A549 (cell line): ENCODE results near the gene CDC42EP5. TPM values are rescaled to one million over a fixed set of nuclear protein-coding genes. Genes with fewer than 3 reads are reported as not detected.
A peak's percentile ranks its signal among the peaks of the same experiment; 100 is the strongest.

Experiments used
- ATAC-seq, 2 experiments: fragments of 200-7000 bp in 1 of 2; fragments of >200 bp in 1 of 2; cut with Nextera tagmentation in 1 of 2; cut with Tn5 transposase in 1 of 2; 3 replicates each; pipeline versions ENCODE4 v1.8.0 to v1.9.1; 2018 to 2020; ENCODE audit warnings: mild to moderate bottlenecking in 1 of 2, moderate library complexity in 1 of 2
- CTCF ChIA-PET: fragments of 300-600 bp; sonication (Branson Sonifier 250); formaldehyde crosslinking; extraction: SDS; loops from one replicate; lab custom pipeline; 2021; ENCODE audit warnings: antibody characterized with exemption, inconsistent platforms; lab: Yijun Ruan, JAX
- POLR2A ChIA-PET: fragments of 350-600 bp; formaldehyde crosslinking; extraction: SDS; loops from one replicate; lab custom pipeline; 2021; ENCODE audit warnings: antibody characterized with exemption, inconsistent platforms; lab: Yijun Ruan, JAX
- DNase-seq, 2 experiments: peaks; one replicate each; pipeline versions ENCODE4 v3.0.0 to v3.0.0-alpha.2; 2011 to 2016; ENCODE audit warnings: low read depth in 1 of 2, low spot score in 1 of 2
- FAIRE-seq: peaks from 2 replicates; lab custom pipeline; 2011; peaks lifted over from hg19 to GRCh38; lab: Jason Lieb, UNC
- H3K27ac ChIP-seq, 2 experiments: fragments of >200 bp; sonication (Bioruptor Twin); formaldehyde crosslinking; 3 replicates each; pipeline ENCODE4 v1.5.1; 2016 to 2017
- H3K4me1 ChIP-seq: fragments of >200 bp; sonication (Bioruptor Twin); formaldehyde crosslinking; 3 replicates; pipeline ENCODE4 v1.6.1; 2016
- H3K4me2 ChIP-seq: fragments of >200 bp; sonication (Bioruptor Twin); formaldehyde crosslinking; 3 replicates; pipeline ENCODE4 v1.6.1; 2016
- H3K4me3 ChIP-seq: fragments of >200 bp; sonication (Bioruptor Twin); formaldehyde crosslinking; 3 replicates; pipeline ENCODE4 v1.5.1; 2016
- H3K9me3 ChIP-seq: fragments of >200 bp; sonication (Bioruptor Twin); formaldehyde crosslinking; 3 replicates; pipeline ENCODE4 v1.6.1; 2016
- BHLHE40 ChIP-seq: IDR thresholded peaks from 2 replicates; pipeline ENCODE4 v1.6.1; 2012; ENCODE audit warnings: low read depth, low read length, inconsistent platforms
- CEBPB ChIP-seq, 2 experiments: fragments of >200 bp in 1 of 2; sonication (Bioruptor Twin) in 1 of 2; formaldehyde crosslinking in 1 of 2; IDR thresholded peaks; 2 replicates each; pipeline ENCODE4 v1.6.1; 2012 to 2016
- CHD4 ChIP-seq: fragments of 200-600 bp; sonication (generic); IDR thresholded peaks from 2 replicates; pipeline ENCODE4 v1.6.1; 2016; ENCODE audit warnings: antibody characterized with exemption, mild to moderate bottlenecking, borderline replicate concordance
- CTCF ChIP-seq: fragments of >200 bp; sonication (Bioruptor Twin); formaldehyde crosslinking; IDR thresholded peaks from 3 replicates; pipeline ENCODE4 v1.5.1; 2016
- EP300 ChIP-seq, 2 experiments: fragments of >200 bp; sonication (Bioruptor Twin); formaldehyde crosslinking; IDR thresholded peaks; 2 replicates in 1 of 2; 3 replicates in 1 of 2; pipeline ENCODE4 v1.6.1; 2016 to 2017
- FOSB ChIP-seq: fragments of 250-450 bp; sonication (Bioruptor Pico); IDR thresholded peaks from 2 replicates; pipeline ENCODE4 v1.5.0; 2020; ENCODE audit warnings: mild to moderate bottlenecking, moderate library complexity
- FOXS1 ChIP-seq: fragments of 250-450 bp; sonication (Bioruptor Pico); IDR thresholded peaks from 2 replicates; pipeline ENCODE4 v1.5.0; 2020; ENCODE audit warnings: mild to moderate bottlenecking, moderate library complexity
- GATA3 ChIP-seq: IDR thresholded peaks from 2 replicates; pipeline ENCODE4 v1.6.1; 2012; ENCODE audit warnings: borderline replicate concordance
- HDAC2 ChIP-seq: fragments of 200-600 bp; sonication (generic); IDR thresholded peaks from 2 replicates; pipeline ENCODE4 v1.6.1; 2016
- HOXB13 ChIP-seq: fragments of 250-450 bp; sonication (Bioruptor Pico); IDR thresholded peaks from 2 replicates; pipeline ENCODE4 v1.5.0; 2020; ENCODE audit warnings: low read depth, mild to moderate bottlenecking, moderate library complexity
- HOXB5 ChIP-seq: fragments of 250-450 bp; sonication (Bioruptor Pico); IDR thresholded peaks from 2 replicates; pipeline ENCODE4 v1.5.0; 2020; ENCODE audit warnings: mild to moderate bottlenecking, moderate library complexity
- JUNB ChIP-seq: fragments of >200 bp; sonication (Bioruptor Twin); formaldehyde crosslinking; IDR thresholded peaks from 2 replicates; pipeline ENCODE4 v1.6.1; 2016
- MAFK ChIP-seq: fragments of 450-650 bp; IDR thresholded peaks from 2 replicates; pipeline ENCODE4 v1.6.1; 2014; ENCODE audit not compliant: partially characterized antibody
- MYC ChIP-seq: IDR thresholded peaks from 2 replicates; pipeline ENCODE4 v1.6.1; 2012; ENCODE audit warnings: mild to moderate bottlenecking, inconsistent platforms, low read length, improper control_type of control experiment, borderline replicate concordance
- NPAS2 ChIP-seq: fragments of 250-450 bp; sonication (Bioruptor Pico); IDR thresholded peaks from 2 replicates; pipeline ENCODE4 v1.8.0; 2022; ENCODE audit warnings: mild to moderate bottlenecking, moderate library complexity, borderline replicate concordance
- NR3C1 ChIP-seq: fragments of >200 bp; sonication (Bioruptor Twin); formaldehyde crosslinking; IDR thresholded peaks from 3 replicates; pipeline ENCODE4 v1.6.1; 2017
- PBX3 ChIP-seq: IDR thresholded peaks from 2 replicates; pipeline ENCODE4 v1.6.1; 2012
- PHF8 ChIP-seq: fragments of 200-600 bp; sonication (generic); IDR thresholded peaks from 2 replicates; pipeline ENCODE4 v1.6.1; 2016; ENCODE audit warnings: low read depth, mild to moderate bottlenecking, antibody characterized with exemption, moderate library complexity, borderline replicate concordance
- POLR2AphosphoS2 ChIP-seq: conservative IDR thresholded peaks from 2 replicates; pipeline ENCODE4 v1.6.1; 2012; ENCODE audit warnings: low read length, improper control_type of control experiment, inconsistent platforms
- RAD21 ChIP-seq, 2 experiments: fragments of >200 bp in 1 of 2; sonication (Bioruptor Twin) in 1 of 2; formaldehyde crosslinking in 1 of 2; IDR thresholded peaks in 1 of 2; conservative IDR thresholded peaks in 1 of 2; 2 replicates in 1 of 2; 3 replicates in 1 of 2; pipeline ENCODE4 v1.6.1; 2012 to 2018; ENCODE audit warnings: inconsistent platforms in 1 of 2
- SREBF2 ChIP-seq: fragments of 450-650 bp; IDR thresholded peaks from 2 replicates; pipeline ENCODE4 v1.6.1; 2014; ENCODE audit warnings: mild to moderate bottlenecking, moderate library complexity
- WGBS: methylation state at CpG from one replicate; pipeline ENCODE4 v1.1.6; 2017; ENCODE audit errors: missing lambda C conversion rate; 5-methylcytosine and 5-hydroxymethylcytosine counted together
- polyA plus RNA-seq, 4 experiments: library from polyadenylated mRNA; depleted of rRNA in 3 of 4; stranded (reverse); fragments of >200 nt; fragmentation: RNase III in 1 of 4; extraction: RNeasy Plus Mini Kit Qiagen cat#74134 plus additional on column Dnase treatment in 1 of 4; gene quantifications; 2 replicates in 3 of 4; 3 replicates in 1 of 4; pipeline ENCODE4 v1.2.3, GENCODE V29; 2011 to 2017

Gene CDC42EP5
- polyA plus RNA-seq, 2 of the 4 experiments (the other 2 are of a cell fraction), result not detected

DNA sequence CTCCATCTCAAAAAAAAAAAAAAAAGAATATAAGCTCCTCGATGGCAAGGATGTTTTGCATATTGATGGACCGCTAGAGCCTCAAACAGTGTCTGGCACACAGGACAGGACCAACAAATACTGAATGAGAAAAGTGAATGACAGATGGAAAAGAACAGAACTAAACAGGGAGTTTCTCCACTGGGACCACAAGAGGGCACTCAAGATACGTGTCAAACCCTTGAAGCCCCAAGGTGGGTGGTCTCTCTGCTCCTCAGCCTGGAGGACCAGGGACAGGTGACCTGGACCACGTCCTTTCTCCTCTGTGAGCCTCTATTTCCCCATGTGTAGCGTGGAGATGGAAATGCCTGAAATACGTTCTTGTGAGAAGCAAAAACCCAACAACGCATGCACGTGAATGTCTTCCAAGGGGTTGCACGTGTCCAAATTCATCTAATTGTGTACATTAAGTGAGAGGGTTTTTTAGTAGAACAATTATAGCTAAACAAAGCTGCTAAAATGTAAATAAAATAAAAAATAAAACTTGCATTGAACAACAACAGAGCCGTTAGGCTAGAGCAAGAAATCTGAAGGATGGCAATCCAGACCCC, 5.7 kb upstream of the CDC42EP5 start:
- ChIA-PET POLR2A (interaction anchor here (0.7 kb wide), 1 partner anchor 49 kb away, joined by 5 read pairs; no protein-coding TSS in a partner anchor), CTCF (interaction anchor here (0.6 to 5.9 kb wide), 34 partner anchors 9 to 1025 kb away, joined by 3 to 51 read pairs (median 4); partner anchors contain the start of genes LENG9 and SYT5)
- H3K4me3 ChIP-seq, result no peak overlapping the region
- H3K4me2 ChIP-seq, result no peak overlapping the region
- TF ChIP-seq RAD21 (conservative IDR thresholded peaks at IDR 0.05 in 1 of 2, IDR thresholded peaks at IDR 0.05 in 1 of 2), result peak; percentile 68 to 73
- peak; percentile 77 for TF ChIP-seq CTCF
- no peak for TF ChIP-seq FOXS1
- DNase-seq, result peak in 1 of 2 experiments; percentile 73
- H3K4me1 ChIP-seq, result no peaks in the 10 kb centered on the region
- 19% methylated on average over 10 of the region's 10 CpGs for WGBS
- H3K27ac ChIP-seq, result no peak overlapping the region
- ATAC-seq, result peak; percentile 70 to 73
- no peaks in the 10 kb centered on the region for H3K9me3 ChIP-seq
- peak; percentile 23 for FAIRE-seq

DNA sequence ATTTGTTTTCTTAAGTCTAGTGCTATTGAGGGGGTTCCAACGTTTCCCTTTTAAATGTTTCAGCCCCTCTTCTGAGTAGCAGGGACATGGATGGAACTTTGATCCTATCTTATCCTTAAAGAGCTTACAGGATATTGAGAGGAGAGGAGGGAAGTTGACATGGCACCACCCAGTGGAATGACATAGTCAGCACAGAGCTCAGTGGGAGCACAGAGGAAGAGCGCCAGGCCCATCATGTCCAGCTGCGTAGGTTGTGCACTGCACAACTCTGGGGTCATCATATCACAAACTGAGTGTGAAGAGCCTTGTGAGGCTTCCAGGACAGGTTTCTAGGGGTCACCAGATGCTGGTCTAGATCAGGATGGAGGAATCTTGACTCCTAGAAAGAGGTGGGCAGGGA, 4.6 kb upstream of the CDC42EP5 start:
- CTCF ChIA-PET, result interaction anchor here (1.1 to 5.9 kb wide), 8 partner anchors 8 to 200 kb away, joined by 3 to 51 read pairs (median 6); no protein-coding TSS in a partner anchor
- no peak overlapping the region for H3K27ac ChIP-seq
- no peak for DNase-seq
- peaks cover 6% of the 10 kb centered on the region; the same call in 1 of the 3 replicates for H3K4me1 ChIP-seq
- TF ChIP-seq NR3C1 (no peak), PHF8 (no peak), JUNB (no peak), GATA3 (no peak), CHD4 (no peak), EP300 (IDR thresholded peaks at IDR 0.05) (no peak), NPAS2 (CRISPR knock-in tag) (no peak), HOXB13 (CRISPR knock-in tag) (no peak), POLR2AphosphoS2 (no peak), HOXB5 (no peak), SREBF2 (no peak), BHLHE40 (no peak)
- POLR2A ChIA-PET, result no interaction called here
- no peak overlapping the region for H3K4me2 ChIP-seq
- H3K9me3 ChIP-seq, result no peaks in the 10 kb centered on the region
- no peak for FAIRE-seq
- peak; percentile 79 for ATAC-seq
- WGBS, result 56% methylated on average over 3 of the region's 3 CpGs
- H3K4me3 ChIP-seq, result no peak overlapping the region

DNA sequence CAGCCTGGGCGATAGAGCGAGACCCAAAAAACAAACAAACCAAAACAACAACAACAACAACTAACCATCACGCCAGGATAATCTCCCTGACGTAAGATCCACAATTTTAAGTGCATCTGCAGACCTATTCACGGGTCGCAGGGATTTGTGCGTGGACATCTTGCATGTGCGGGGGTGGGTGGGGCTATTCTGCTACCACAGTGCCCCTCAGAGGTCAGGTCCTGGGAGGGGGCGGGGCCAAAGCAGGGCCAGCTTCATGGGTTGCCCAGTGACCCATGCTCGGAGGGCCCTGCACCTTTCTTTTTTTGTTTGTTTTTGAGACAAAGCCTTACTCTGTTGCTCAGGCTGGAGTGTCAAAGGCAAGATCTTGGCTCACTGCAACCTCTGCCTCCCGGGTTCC, 2.6 kb upstream of the CDC42EP5 start:
- 63% methylated on average over 11 of the region's 11 CpGs for WGBS
- H3K4me1 ChIP-seq, result peaks cover 6% of the 10 kb centered on the region; the same call in 1 of the 3 replicates
- no peak for FAIRE-seq
- ChIA-PET CTCF (no interaction called here), POLR2A (no interaction called here)
- H3K4me2 ChIP-seq, result no peak overlapping the region
- ATAC-seq, result no peak
- no peak for DNase-seq
- H3K4me3 ChIP-seq, result no peak overlapping the region
- TF ChIP-seq RAD21 (conservative IDR thresholded peaks at IDR 0.05 in 1 of 2, IDR thresholded peaks at IDR 0.05 in 1 of 2) (no peak), CEBPB (IDR thresholded peaks at IDR 0.05) (no peak), JUNB (no peak), HDAC2 (no peak), MAFK (no peak)
- no peak overlapping the region for H3K27ac ChIP-seq
- H3K9me3 ChIP-seq, result no peaks in the 10 kb centered on the region

DNA sequence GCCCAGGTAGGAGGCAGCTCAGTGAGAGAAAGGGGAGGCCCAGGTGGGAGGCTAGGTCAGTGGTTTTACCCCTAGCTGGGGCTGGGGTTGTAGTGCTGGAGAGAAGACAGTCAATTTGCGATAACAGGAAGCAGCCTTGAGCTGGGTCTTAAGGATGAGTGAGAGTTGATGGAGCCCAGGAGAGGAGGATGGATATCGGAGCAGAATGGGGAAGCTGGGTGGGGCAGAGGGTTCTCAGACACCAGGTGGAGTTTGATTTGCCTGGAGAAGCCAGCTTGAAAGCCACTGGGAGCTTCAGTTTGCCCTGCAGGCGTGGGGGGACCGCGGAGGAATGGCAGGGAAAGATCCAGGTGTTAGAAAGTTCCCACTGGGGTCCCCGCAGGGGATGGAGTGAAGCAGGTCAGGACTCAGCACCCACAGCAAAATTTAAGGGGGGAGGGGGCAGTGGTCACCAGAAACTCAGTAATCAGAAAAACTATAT, 836 bp upstream of the CDC42EP5 start:
- DNase-seq (no peak), ATAC-seq (no peak), FAIRE-seq (no peak)
- Histone ChIP-seq H3K9me3 (no peaks in the 10 kb centered on the region), H3K4me3 (no peak overlapping the region), H3K27ac (no peak overlapping the region), H3K4me1 (peaks cover 6% of the 10 kb centered on the region; the same call in 1 of the 3 replicates), H3K4me2 (no peak overlapping the region)
- ChIA-PET CTCF (interaction anchor here (0.8 to 1.8 kb wide), 2 partner anchors 8 to 35 kb away, joined by 3 to 9 read pairs; no protein-coding TSS in a partner anchor), POLR2A (interaction anchor here (1.7 kb wide), 1 partner anchor 11 kb away, joined by 7 read pairs; the partner anchor contains the start of gene LENG9)
- TF ChIP-seq PBX3 (no peak), FOSB (CRISPR knock-in tag) (no peak), MYC (no peak)
- 60% methylated on average over 6 of the region's 6 CpGs for WGBS
